GM19035 (cell line): ENCODE data around the gene FAM13A.
"Not testable (repeated sequence)": the region's sequence is repeated elsewhere in the genome, so short reads cannot be mapped to it uniquely, and the experiment has no call there.

Source experiments
- ATAC-seq: cut with Tn5 transposase; IDR thresholded peaks from one replicate; pipeline ENCODE4 v1.9.1; 2021; ENCODE audit not compliant: unreplicated experiment

FAM13A gene

GRCh38 chr4:88908521-88908920 is 148.5 kb downstream of the FAM13A start:
- ATAC-seq, result no peak

GRCh38 chr4:88908003-88908402 is 149.0 kb downstream of the FAM13A start:
- ATAC-seq, result no peak

- ATAC-seq, result no peak
Measured at GRCh38 chr4:88907478-88907877, 149.5 kb downstream of the FAM13A start.

DNA sequence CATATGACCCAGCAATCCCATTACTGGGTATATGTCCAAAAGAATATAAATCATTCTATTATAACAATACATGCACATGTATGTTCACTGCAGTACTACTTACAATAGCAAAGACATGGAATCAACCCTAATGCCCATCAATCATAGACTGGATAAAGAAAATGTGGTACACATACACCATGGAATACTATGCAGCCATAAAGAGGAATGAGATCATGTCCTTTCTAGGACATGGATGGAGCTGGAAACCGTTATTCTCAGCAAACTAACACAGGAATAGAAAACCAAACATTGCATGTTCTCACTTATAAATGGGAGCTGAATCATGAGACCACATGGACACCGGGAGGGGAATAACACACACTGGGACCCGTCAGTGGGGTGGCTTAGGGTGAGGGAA is 152.7 kb downstream of the FAM13A start:
- not testable (repeated sequence) for ATAC-seq

DNA sequence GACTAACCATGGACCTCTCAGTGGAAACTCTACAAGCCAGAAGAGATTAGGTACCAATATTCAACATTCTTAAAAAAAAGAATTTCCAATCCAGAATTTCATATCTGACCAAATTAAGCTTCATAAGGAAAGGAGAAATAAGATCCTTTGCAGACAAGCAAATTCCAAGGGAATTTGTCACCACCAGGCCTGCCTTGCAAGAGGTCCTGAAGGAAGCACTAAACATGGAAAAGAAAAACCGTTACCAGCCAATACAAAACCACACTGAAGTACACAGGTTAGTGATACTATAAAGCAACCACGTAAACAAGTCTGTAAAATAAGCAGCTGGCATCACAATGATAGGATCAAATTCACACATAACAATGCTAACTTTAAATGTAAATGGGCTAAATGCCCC is 156.6 kb downstream of the FAM13A start:
- no peak for ATAC-seq

DNA sequence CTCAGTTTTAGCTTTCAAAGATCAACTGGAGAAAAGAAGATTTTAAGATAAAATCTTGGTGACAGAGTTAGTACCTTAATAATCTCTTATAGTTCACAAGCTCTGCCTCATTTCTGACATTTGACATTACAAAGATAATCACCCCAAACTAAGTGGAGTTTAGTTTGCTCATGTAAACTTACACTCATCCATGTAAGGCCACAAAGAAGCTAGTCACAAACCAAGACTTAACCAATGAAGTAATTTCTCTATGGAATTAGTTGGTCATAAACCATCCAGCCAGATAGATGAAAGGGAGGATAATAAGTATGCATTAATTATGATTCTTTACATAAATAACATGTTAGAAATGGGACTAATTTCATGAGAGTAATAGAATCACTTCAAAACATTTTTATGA is 159.2 kb downstream of the FAM13A start:
- ATAC-seq, result no peak

DNA sequence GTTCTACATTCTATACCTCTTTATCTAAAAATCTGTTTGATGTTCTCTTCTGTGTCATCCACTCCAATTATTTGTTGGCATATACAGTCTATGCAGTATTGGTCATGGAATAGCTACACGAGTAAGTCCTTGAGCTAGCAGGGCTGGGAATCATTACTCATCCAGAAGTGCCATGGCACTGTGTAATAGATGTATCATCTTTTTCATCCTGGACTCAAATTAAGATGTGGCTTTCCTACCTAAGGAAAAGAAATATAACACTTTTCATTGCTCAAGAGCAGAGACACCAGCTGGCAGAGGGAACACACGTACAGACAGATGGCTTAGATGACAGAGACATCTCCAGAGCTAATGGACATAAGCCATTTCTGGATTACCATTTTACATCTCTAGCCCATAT is 159.8 kb downstream of the FAM13A start:
- no peak for ATAC-seq

- no peak for ATAC-seq
Measured at GRCh38 chr4:88893961-88894360, 163.0 kb downstream of the FAM13A start.

GRCh38 chr4:88892646-88893045 is 164.3 kb downstream of the FAM13A start:
- ATAC-seq, result no peak

GRCh38 chr4:88891636-88892035 is 165.3 kb downstream of the FAM13A start:
- ATAC-seq, result no peak

- ATAC-seq, result not testable (repeated sequence)
Measured at GRCh38 chr4:88887409-88887808, 169.6 kb downstream of the FAM13A start.

- ATAC-seq, result no peak
Measured at GRCh38 chr4:88881227-88881569, 175.8 kb downstream of the FAM13A start.

GRCh38 chr4:88880501-88881226 is 176.3 kb downstream of the FAM13A start:
- ATAC-seq, result no peak

GRCh38 chr4:88879991-88880390 is 177.0 kb downstream of the FAM13A start:
- ATAC-seq, result no peak

DNA sequence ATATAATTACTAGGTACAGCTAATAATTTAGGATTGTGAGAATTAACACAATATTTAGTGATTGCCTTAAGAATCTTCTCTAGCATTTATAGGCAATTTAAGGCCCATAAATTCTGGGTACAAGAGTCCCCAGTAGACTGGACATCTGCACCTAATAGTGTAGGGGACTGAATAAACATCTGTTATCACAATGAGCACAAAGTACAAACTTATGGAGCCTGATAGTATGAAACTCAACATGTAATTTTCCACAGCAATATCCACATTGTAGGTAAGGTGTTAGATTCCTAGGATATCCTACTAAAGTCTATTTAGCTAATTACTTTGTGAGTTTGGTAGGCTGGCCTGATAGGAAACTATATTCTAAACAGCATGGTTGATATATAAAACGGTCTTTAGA is 178.3 kb downstream of the FAM13A start:
- ATAC-seq, result no peak

GRCh38 chr4:88870428-88870827 is 186.6 kb downstream of the FAM13A start:
- ATAC-seq, result no peak

- no peak for ATAC-seq
Measured at GRCh38 chr4:88868510-88868909, 188.5 kb downstream of the FAM13A start.

GRCh38 chr4:88866862-88867550 is 190.0 kb downstream of the FAM13A start:
- no peak for ATAC-seq

GRCh38 chr4:88865466-88865865 is 191.5 kb downstream of the FAM13A start:
- ATAC-seq, result no peak

DNA sequence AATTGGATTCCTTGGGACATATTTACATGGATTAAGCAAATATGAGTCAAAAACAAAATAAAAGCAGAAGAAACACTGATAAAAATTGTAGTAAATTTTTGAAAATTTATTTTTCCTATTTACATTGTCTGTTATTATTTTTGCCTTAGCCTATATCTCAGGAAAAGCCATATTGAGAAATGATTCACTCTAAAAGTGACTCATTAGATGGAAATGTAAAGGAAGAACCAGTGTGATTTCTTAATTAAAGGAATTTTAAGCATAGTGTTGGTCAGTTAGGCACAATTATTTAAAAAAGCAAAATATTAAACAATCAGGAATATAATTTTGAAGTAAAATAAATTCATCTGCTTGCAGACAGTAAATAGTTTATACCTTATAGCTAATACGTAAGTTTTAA is 191.9 kb downstream of the FAM13A start:
- no peak for ATAC-seq

GRCh38 chr4:88860586-88860985 is 196.4 kb downstream of the FAM13A start:
- ATAC-seq, result no peak

- peak; percentile 15 for ATAC-seq
Measured at GRCh38 chr4:88859191-88859812, 197.7 kb downstream of the FAM13A start.
